T-cell (primary cell): Measurements from ENCODE around the gene MYMK. TPM values are rescaled to one million over a fixed set of nuclear protein-coding genes. Genes with fewer than 3 reads are reported as not detected.

Experiments used
- ATAC-seq, 4 experiments: fragments of 200-7000 bp in 3 of 4; fragments of 150-1000 bp in 1 of 4; cut with Tn5 transposase; replicated peaks in 1 of 4; 1 replicate in 3 of 4; 2 replicates in 1 of 4; pipeline ENCODE4 v1.10.0; 2021; ENCODE audit warnings: moderate library complexity in 3 of 4, mild to moderate bottlenecking in 2 of 4, moderate number of reproducible peaks in 1 of 4
- CTCF ChIA-PET, 2 donors: fragments of 300-600 bp; sonication (Branson Sonifier 250); formaldehyde crosslinking; loops; one replicate each; lab custom pipeline; 2022; ENCODE audit warnings: antibody characterized with exemption in 2 of 2; lab: Charles Lee
- POLR2A ChIA-PET, 2 donors: fragments of 300-600 bp; sonication (Branson Sonifier 250); formaldehyde crosslinking; loops; one replicate each; lab custom pipeline; 2022; ENCODE audit warnings: antibody characterized with exemption in 2 of 2; lab: Charles Lee
- DNase-seq, 35 experiments: peaks; one replicate each; pipeline versions ENCODE4 v3.0.0 to v3.0.0-alpha.2; 2013 to 2023
- H3K27ac ChIP-seq: one replicate; pipeline ENCODE4 v1.5.1; 2013; ENCODE audit warnings: low read length
- H3K27me3 ChIP-seq, 2 experiments: replicated peaks in 1 of 2; 1 replicate in 1 of 2; 2 replicates in 1 of 2; pipeline versions ENCODE4 v1.6.1 to v1.7.0; 2013; ENCODE audit warnings: low read length in 1 of 2, mixed read lengths in 1 of 2; ENCODE audit not compliant: control insufficient read depth in 2 of 2, insufficient read depth in 2 of 2; ENCODE audit errors: extremely low read depth in 1 of 2
- H3K36me3 ChIP-seq, 2 donors: 1 replicate in 1 of 2; 2 replicates in 1 of 2; pipeline versions ENCODE4 v1.6.1 to v1.7.0; 2013; ENCODE audit warnings: low read length in 1 of 2; ENCODE audit not compliant: control insufficient read depth in 2 of 2, insufficient read depth in 1 of 2; ENCODE audit errors: extremely low read depth in 1 of 2
- H3K4me1 ChIP-seq, 2 experiments: 1 replicate in 1 of 2; 2 replicates in 1 of 2; pipeline versions ENCODE4 v1.6.1 to v1.7.0; 2013; ENCODE audit warnings: low read length in 2 of 2, mixed read lengths in 1 of 2; ENCODE audit not compliant: insufficient read depth in 2 of 2, control insufficient read depth in 1 of 2; ENCODE audit errors: extremely low read depth in 1 of 2
- H3K4me3 ChIP-seq, 2 donors: 1 replicate in 1 of 2; 2 replicates in 1 of 2; pipeline versions ENCODE4 v1.5.1 to v1.7.0; 2013; ENCODE audit warnings: mild to moderate bottlenecking in 2 of 2, low read length in 1 of 2, moderate library complexity in 1 of 2; ENCODE audit not compliant: control insufficient read depth in 1 of 2; ENCODE audit errors: extremely low read depth in 1 of 2
- H3K9me3 ChIP-seq: 2 replicates; pipeline ENCODE4 v1.7.0; 2013
- H3K27ac Mint-ChIP-seq, 2 donors: one replicate each; pipeline ENCODE4 v1.8.0; 2020 to 2021; ENCODE audit warnings: mild to moderate bottlenecking in 2 of 2, mixed read lengths in 2 of 2
- H3K27me3 Mint-ChIP-seq, 2 donors: one replicate each; pipeline ENCODE4 v1.8.0; 2021 to 2022; ENCODE audit warnings: mixed read lengths in 2 of 2
- H3K36me3 Mint-ChIP-seq: one replicate; pipeline ENCODE4 v1.8.0; 2021; ENCODE audit warnings: mixed read lengths
- H3K4me1 Mint-ChIP-seq, 3 donors: one replicate each; pipeline ENCODE4 v1.8.0; 2020 to 2022; ENCODE audit warnings: mixed read lengths in 3 of 3, mild to moderate bottlenecking in 1 of 3
- H3K4me3 Mint-ChIP-seq, 3 donors: one replicate each; pipeline ENCODE4 v1.8.0; 2020 to 2022; ENCODE audit warnings: mild to moderate bottlenecking in 3 of 3, mixed read lengths in 3 of 3, moderate library complexity in 3 of 3
- H3K9me3 Mint-ChIP-seq, 3 donors: one replicate each; pipeline ENCODE4 v1.8.0; 2020 to 2022; ENCODE audit warnings: mixed read lengths in 3 of 3
- WGBS: methylation state at CpG from one replicate; pipeline ENCODE4 v1.1.5; 2013; ENCODE audit warnings: missing lambda C conversion rate; ENCODE audit not compliant: insufficient coverage; 5-methylcytosine and 5-hydroxymethylcytosine counted together
- total RNA-seq, 35 experiments: library from RNA in 6 of 35; stranded (reverse) in 6 of 35; fragments of 120-200 nt in 1 of 35; gene quantifications; one replicate each; pipeline versions ENCODE4 v1.2.1 to v1.2.4 and lab custom pipeline; 2013 to 2026

Gene MYMK
- total RNA-seq, 5 donors from 2014 or later (not counting 1 experiment from before 2014, with no cell fraction given), result not detected

GRCh38 chr9:133532937-133533668, 8.3 kb upstream of the MYMK start:
- no peaks in the 10 kb centered on the region for H3K36me3 ChIP-seq
- no peaks in the 10 kb centered on the region for H3K36me3 Mint-ChIP-seq
- peaks cover 0 to 75% of the 10 kb centered on the region in 2 experiments for H3K27me3 ChIP-seq
- H3K9me3 Mint-ChIP-seq, result no peaks in the 10 kb centered on the region
- peaks cover 10 to 17% (median 13%) of the 10 kb centered on the region in 3 donors for H3K4me1 Mint-ChIP-seq
- 58% methylated on average over 18 of the region's 20 CpGs for WGBS
- peak overlapping the region in 1 of 2 donors; percentile 70 for H3K27ac Mint-ChIP-seq
- H3K27ac ChIP-seq, result no peak overlapping the region
- H3K4me3 ChIP-seq, result peak overlapping the region in 1 of 2 donors; percentile 5
- peak; percentile 36 to 83 (median 68) for DNase-seq
- H3K9me3 ChIP-seq, result no peaks in the 10 kb centered on the region
- ChIA-PET CTCF (interaction anchor here in 1 of 2 donors (0.5 kb wide), 1 partner anchor 463 kb away, joined by 5 read pairs; no protein-coding TSS in a partner anchor), POLR2A (interaction anchor here in 1 of 2 donors (0.6 kb wide), 1 partner anchor 496 kb away, joined by 3 read pairs; no protein-coding TSS in a partner anchor)
- ATAC-seq, result peak; percentile 34 to 66 (median 60)
- peaks cover 0 to 27% of the 10 kb centered on the region in 2 donors for H3K27me3 Mint-ChIP-seq
- peak overlapping the region in 2 of 3 donors; percentile 47 to 61 for H3K4me3 Mint-ChIP-seq
- peaks cover 17 to 31% of the 10 kb centered on the region in 2 experiments for H3K4me1 ChIP-seq

GRCh38 chr9:133531293-133531692, 6.5 kb upstream of the MYMK start:
- ChIA-PET POLR2A (no interaction called here), CTCF (no interaction called here)
- Histone ChIP-seq H3K27me3 (peaks cover 0 to 87% of the 10 kb centered on the region in 2 experiments), H3K4me3 (no peak overlapping the region), H3K9me3 (no peaks in the 10 kb centered on the region), H3K27ac (no peak overlapping the region), H3K36me3 (no peaks in the 10 kb centered on the region), H3K4me1 (peaks cover 26 to 40% of the 10 kb centered on the region in 2 experiments)
- Mint-ChIP-seq H3K36me3 (no peaks in the 10 kb centered on the region), H3K4me3 (no peak overlapping the region), H3K4me1 (peaks cover 17 to 22% (median 21%) of the 10 kb centered on the region in 3 donors), H3K9me3 (no peaks in the 10 kb centered on the region), H3K27me3 (peaks cover 0 to 32% of the 10 kb centered on the region in 2 donors), H3K27ac (no peak overlapping the region)
- DNase-seq (no peak), ATAC-seq (no peak)
- WGBS, result 65% methylated on average over 8 of the region's 9 CpGs

- Mint-ChIP-seq H3K27ac (no peak overlapping the region), H3K36me3 (no peaks in the 10 kb centered on the region), H3K4me1 (peaks cover 17 to 23% (median 20%) of the 10 kb centered on the region in 3 donors), H3K27me3 (peaks cover 0 to 23% of the 10 kb centered on the region in 2 donors), H3K4me3 (no peak overlapping the region), H3K9me3 (no peaks in the 10 kb centered on the region)
- 77% methylated on average over 4 of the region's 7 CpGs for WGBS
- Histone ChIP-seq H3K9me3 (no peaks in the 10 kb centered on the region), H3K4me1 (peaks cover 28 to 34% of the 10 kb centered on the region in 2 experiments), H3K27ac (no peak overlapping the region), H3K27me3 (peaks cover 0 to 80% of the 10 kb centered on the region in 2 experiments), H3K36me3 (no peaks in the 10 kb centered on the region), H3K4me3 (no peak overlapping the region)
- no peak for DNase-seq
- ChIA-PET POLR2A (no interaction called here), CTCF (no interaction called here)
- ATAC-seq, result no peak
Measured at GRCh38 chr9:133529874-133530273, 5.1 kb upstream of the MYMK start.

GRCh38 chr9:133529457-133529856, 4.7 kb upstream of the MYMK start:
- ATAC-seq (no peak), DNase-seq (no peak)
- WGBS, result 65% methylated on average over 6 of the region's 7 CpGs
- H3K9me3 Mint-ChIP-seq, result no peaks in the 10 kb centered on the region
- Histone ChIP-seq H3K36me3 (no peaks in the 10 kb centered on the region), H3K27me3 (peaks cover 0 to 78% of the 10 kb centered on the region in 2 experiments), H3K4me1 (peaks cover 28 to 32% of the 10 kb centered on the region in 2 experiments), H3K27ac (no peak overlapping the region), H3K4me3 (no peak overlapping the region), H3K9me3 (no peaks in the 10 kb centered on the region)
- H3K4me1 Mint-ChIP-seq, result peaks cover 17 to 23% (median 20%) of the 10 kb centered on the region in 3 donors
- ChIA-PET POLR2A (no interaction called here), CTCF (no interaction called here)
- H3K4me3 Mint-ChIP-seq, result no peak overlapping the region
- no peak overlapping the region for H3K27ac Mint-ChIP-seq
- peaks cover 0 to 23% of the 10 kb centered on the region in 2 donors for H3K27me3 Mint-ChIP-seq
- no peaks in the 10 kb centered on the region for H3K36me3 Mint-ChIP-seq

GRCh38 chr9:133528876-133529241, 4.1 kb upstream of the MYMK start:
- H3K9me3 Mint-ChIP-seq, result no peaks in the 10 kb centered on the region
- 84% methylated on average over 10 of the region's 11 CpGs for WGBS
- H3K27ac ChIP-seq, result no peak overlapping the region
- peaks cover 15 to 23% (median 18%) of the 10 kb centered on the region in 3 donors for H3K4me1 Mint-ChIP-seq
- ChIA-PET POLR2A (no interaction called here), CTCF (interaction anchor here in 1 of 2 donors (0.6 kb wide), 1 partner anchor 697 kb away, joined by 9 read pairs; no protein-coding TSS in a partner anchor)
- DNase-seq (no peak), ATAC-seq (no peak)
- no peak overlapping the region for H3K27ac Mint-ChIP-seq
- no peak overlapping the region for H3K4me3 Mint-ChIP-seq
- no peak overlapping the region for H3K4me3 ChIP-seq
- no peaks in the 10 kb centered on the region for H3K36me3 Mint-ChIP-seq
- H3K9me3 ChIP-seq, result no peaks in the 10 kb centered on the region
- no peaks in the 10 kb centered on the region for H3K36me3 ChIP-seq
- peaks cover 0 to 23% of the 10 kb centered on the region in 2 donors for H3K27me3 Mint-ChIP-seq
- H3K4me1 ChIP-seq, result peaks cover 27% of the 10 kb centered on the region in 2 experiments
- peaks cover 0 to 73% of the 10 kb centered on the region in 2 experiments for H3K27me3 ChIP-seq

- no peak overlapping the region for H3K27ac Mint-ChIP-seq
- no peak overlapping the region for H3K4me3 ChIP-seq
- H3K9me3 Mint-ChIP-seq, result no peaks in the 10 kb centered on the region
- no peaks in the 10 kb centered on the region for H3K36me3 Mint-ChIP-seq
- no peak for DNase-seq
- H3K36me3 ChIP-seq, result no peaks in the 10 kb centered on the region
- WGBS, result 86% methylated on average over 19 of the region's 22 CpGs
- peaks cover 0 to 18% of the 10 kb centered on the region in 2 donors for H3K27me3 Mint-ChIP-seq
- ATAC-seq, result no peak
- peaks cover 10 to 20% (median 13%) of the 10 kb centered on the region in 3 donors for H3K4me1 Mint-ChIP-seq
- CTCF ChIA-PET, result interaction anchor here in 1 of 2 donors (0.6 kb wide), 1 partner anchor 696 kb away, joined by 9 read pairs; no protein-coding TSS in a partner anchor
- no peak overlapping the region for H3K27ac ChIP-seq
- no peak overlapping the region for H3K4me3 Mint-ChIP-seq
- peaks cover 0 to 67% of the 10 kb centered on the region in 2 experiments for H3K27me3 ChIP-seq
- POLR2A ChIA-PET, result no interaction called here
- peaks cover 20% of the 10 kb centered on the region in 2 experiments for H3K4me1 ChIP-seq
- no peaks in the 10 kb centered on the region for H3K9me3 ChIP-seq
Measured at GRCh38 chr9:133528001-133528875, 3.5 kb upstream of the MYMK start.
